Measurements from ENCODE around the gene ARMH3.

The ARMH3 gene

DNA sequence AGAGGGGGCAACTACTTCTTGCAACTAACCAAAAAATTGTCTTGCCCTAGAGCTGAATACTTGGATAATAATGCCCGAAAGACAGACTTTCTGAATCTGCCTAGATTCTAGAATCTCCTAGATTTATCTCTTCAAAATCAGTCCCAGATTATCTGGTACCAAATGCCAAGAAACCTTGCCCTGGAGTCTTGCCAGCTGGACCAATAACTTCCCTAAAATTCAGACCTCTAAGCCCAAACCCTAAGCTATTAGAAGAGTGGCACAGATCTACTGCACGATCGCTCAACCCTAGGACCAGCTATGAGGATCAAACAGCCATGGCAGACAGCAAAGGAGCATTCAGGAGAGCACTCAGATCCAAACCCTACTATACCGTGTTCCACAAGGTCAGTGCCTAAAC lies 45.0 kb downstream of the ARMH3 start:
- TF ChIP-seq GATA3 (IDR thresholded peaks at IDR 0.05; ENCODE audit: low read depth, low read length) (no peak), GATA2 (IDR thresholded peaks at IDR 0.05; ENCODE audit: low read depth, low read length) (no peak)

DNA sequence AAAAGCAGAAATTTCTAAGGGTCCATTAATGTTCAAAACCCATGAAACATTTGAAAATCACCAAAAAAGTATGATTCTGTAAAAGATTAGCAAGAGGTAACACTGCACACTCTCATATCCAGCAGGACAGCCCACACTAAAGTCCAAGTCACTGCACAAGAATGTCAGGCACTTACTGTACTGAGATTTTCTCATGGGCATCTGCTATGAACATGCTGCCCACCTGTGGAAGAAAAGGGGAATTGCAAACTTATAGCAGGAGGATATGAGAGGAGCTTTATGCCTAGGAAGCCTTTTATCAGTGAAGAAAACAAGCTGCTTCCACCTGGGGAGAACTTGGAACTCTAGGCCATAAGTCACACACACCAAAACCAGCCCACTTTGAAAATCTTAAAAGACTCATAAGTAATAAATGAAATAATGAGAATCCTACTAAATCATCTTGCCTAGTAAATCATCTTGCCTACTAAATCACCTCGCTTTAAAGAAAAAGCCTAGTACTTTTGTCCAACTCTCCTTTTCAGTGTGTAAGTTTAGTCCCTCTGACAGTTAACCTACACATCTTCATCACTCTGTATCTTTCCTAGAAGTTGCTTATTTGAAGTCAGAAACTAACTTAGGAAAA lies 46.1 kb downstream of the ARMH3 start:
- TF ChIP-seq GATA3 (IDR thresholded peaks at IDR 0.05; ENCODE audit: low read depth, low read length) (no peak), GATA2 (IDR thresholded peaks at IDR 0.05; ENCODE audit: low read depth, low read length) (no peak)

DNA sequence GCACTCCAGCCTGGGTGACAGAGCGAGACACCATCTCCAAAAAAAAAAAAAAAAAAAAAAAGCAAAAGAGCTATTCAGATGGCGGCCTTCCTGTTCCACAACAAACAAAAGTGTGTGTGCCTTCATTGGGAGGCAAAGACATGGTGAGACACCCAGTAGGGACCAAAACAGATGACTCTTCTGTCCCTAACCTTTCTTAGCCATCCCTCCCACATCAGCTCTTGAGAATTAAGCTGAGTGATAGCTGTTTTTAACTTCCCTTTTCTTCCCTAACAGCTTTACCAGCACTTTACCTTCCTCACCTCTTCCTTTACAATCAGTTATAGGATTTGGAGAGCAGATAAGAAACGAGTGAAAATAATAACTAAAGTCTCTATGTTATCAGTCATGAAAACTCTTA lies 48.2 kb downstream of the ARMH3 start:
- TF ChIP-seq GATA2 (IDR thresholded peaks at IDR 0.05; ENCODE audit: low read depth, low read length): no peak

DNA sequence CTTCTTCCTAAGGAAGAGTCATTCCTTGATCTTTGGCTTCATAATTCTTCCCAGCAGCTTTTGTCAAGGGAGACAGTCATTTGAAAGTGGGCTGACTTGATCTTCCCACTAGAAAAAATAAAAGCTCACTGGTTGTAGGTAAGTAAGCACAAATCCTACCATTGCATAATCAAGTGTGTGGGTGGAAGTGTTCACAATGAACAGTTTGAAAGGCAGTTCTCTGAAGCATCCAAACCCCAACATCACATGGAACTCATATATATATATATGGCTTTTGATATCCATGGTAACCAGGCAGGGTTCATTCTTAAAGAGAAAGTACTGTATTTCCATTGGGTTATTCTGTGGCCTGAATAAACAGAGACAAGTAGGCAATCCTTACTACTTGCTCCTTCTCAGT lies 51.6 kb downstream of the ARMH3 start:
- no peak for TF ChIP-seq GATA2 (IDR thresholded peaks at IDR 0.05; ENCODE audit: low read depth, low read length)
- no peak for TF ChIP-seq GATA3 (IDR thresholded peaks at IDR 0.05; ENCODE audit: low read depth, low read length)

DNA sequence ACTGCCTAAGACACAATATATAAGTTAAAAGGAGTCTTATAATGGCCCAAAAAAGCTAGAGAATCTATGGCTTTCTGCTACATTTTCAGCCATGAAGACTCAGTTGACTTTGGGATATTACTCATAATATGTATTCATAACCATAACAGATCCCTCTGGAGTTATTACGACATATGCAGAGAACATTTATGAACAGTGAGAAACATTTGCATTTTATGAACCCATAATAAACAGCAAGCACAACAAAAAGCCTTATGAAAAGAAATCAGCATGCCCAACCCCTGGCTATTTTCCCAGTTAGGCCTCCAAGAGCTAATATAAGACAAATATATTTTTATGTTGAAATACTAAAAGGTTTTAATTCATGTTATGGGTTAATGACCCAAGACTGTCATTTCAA lies 52.4 kb downstream of the ARMH3 start:
- TF ChIP-seq GATA3 (IDR thresholded peaks at IDR 0.05; ENCODE audit: low read depth, low read length): no peak
- TF ChIP-seq GATA2 (IDR thresholded peaks at IDR 0.05; ENCODE audit: low read depth, low read length): no peak

DNA sequence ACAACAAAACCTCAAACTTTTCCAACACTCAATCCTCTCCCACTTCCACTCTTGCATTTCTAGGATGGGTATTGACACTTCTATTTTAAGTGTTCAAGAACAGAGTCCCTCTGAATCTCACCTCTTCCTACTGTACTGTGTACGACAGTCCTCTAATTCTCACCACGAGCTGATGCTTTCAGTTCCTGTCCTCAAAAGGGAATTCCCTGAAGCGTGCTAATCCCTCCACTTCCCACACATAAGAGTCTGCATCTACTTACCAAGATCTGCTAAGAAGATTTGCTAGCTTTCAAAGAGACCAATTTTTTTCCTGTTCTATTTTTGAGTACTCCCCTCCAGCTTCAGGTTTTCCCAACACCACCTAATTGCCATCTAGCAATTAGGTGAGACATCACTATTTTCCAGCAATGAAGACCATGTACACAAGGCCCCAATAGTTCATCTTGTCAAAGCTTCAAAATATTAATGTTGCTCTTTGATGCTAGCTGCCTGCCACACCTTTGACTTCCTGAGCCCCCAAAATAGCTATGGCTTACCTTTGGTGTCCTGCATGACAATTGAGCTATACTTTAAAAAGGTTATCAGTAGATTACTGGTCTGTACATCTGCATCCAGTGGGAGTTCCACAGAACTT lies 54.4 kb downstream of the ARMH3 start:
- TF ChIP-seq GATA3 (IDR thresholded peaks at IDR 0.05; ENCODE audit: low read depth, low read length): no peak
- TF ChIP-seq GATA2 (IDR thresholded peaks at IDR 0.05; ENCODE audit: low read depth, low read length): no peak

DNA sequence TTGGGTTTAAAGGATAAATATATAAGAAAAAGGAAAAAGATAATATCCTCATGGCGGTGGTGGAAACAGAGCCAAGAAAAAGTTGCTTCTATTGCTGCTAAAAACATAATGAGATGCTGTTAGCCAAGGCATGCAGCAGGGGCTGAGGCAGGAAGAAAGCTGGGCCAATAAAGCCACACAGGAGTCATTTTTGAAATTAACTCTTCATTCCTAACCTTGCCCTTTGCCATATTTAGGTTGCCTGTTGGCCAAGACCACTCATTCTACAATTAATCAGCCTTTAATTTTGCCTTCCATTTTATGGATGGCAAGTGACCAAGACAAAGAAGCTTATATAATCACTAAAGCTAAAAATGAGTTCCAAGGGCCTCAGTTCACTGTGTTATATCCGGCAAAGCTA lies 58.2 kb downstream of the ARMH3 start:
- TF ChIP-seq GATA3 (IDR thresholded peaks at IDR 0.05; ENCODE audit: low read depth, low read length): no peak
- no peak for TF ChIP-seq GATA2 (IDR thresholded peaks at IDR 0.05; ENCODE audit: low read depth, low read length)

DNA sequence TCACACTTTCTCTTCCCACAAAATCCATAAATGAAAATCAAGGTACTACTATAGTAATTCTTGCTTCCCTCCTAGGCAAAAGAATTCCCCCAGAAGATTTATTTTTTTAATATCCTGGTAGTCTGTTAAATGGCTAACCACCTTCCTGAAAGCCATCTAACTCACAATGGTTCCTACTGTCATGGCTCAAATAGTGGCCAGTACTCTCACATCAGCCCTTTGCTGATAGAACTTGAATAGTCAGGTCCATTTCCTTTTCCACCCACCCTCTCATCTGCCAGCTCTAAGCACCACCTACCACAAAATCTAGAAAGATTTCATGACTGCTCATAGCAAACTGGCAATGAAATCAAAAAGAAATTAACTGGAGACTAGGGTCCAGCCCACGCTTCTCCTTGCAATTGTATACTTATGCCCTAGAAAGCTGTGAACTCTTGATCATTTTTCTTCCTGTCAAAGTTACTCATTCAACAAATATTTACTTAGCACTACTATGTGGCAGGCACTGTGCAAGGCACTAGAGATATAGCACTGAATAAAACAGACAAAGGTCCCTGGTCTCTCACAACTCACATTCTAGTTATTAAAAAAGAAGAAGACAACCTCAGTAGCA lies 60.4 kb downstream of the ARMH3 start:
- TF ChIP-seq GATA3 (IDR thresholded peaks at IDR 0.05; ENCODE audit: low read depth, low read length) (no peak), GATA2 (IDR thresholded peaks at IDR 0.05; ENCODE audit: low read depth, low read length) (no peak)

DNA sequence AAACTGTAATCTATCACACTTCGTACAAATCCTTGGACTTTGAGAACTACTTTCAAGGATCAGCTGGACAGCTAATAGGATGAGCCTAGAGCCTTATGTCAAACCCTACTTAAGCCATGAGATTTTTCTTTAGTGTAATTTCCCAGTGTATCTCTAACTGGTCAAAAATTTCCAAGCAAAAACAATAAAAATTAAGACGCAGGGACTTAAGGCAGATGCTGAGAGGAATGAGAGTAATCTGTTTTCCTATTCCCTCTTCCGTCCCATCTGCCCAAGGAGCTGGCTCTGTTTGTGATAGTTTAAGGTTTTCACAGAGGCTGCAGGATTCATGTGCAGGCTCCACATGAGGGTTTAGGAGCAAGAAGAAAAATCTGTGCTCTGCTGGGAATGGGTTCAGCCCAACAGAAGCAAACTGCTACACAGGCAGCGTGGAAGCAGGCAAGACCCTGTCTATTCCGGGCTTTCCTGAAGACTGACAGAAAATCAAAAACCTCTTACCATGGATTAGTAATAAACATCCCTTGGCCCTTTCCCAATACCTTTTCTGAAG lies 62.2 kb downstream of the ARMH3 start:
- TF ChIP-seq GATA2 (IDR thresholded peaks at IDR 0.05; ENCODE audit: low read depth, low read length) (no peak), GATA3 (IDR thresholded peaks at IDR 0.05; ENCODE audit: low read depth, low read length) (no peak)

DNA sequence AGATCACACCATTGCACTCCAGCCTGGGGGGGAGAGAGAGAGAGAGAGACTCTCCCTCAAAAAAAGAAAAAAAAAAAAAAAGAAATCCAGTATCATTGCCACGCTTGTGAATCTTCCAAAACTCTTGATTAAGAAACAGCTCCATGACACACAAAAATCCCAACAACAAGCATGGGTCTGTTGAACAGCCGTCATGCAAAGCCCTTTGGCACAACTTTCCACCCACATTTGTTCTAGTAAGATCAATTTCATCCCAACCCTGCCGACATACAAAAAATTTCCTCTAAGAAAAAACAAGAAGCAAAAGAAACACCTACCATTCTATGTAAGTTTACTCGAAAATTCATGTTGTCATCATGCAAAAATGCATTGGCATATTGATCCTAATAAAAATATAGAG lies 62.8 kb downstream of the ARMH3 start:
- no peak for TF ChIP-seq GATA2 (IDR thresholded peaks at IDR 0.05; ENCODE audit: low read depth, low read length)

DNA sequence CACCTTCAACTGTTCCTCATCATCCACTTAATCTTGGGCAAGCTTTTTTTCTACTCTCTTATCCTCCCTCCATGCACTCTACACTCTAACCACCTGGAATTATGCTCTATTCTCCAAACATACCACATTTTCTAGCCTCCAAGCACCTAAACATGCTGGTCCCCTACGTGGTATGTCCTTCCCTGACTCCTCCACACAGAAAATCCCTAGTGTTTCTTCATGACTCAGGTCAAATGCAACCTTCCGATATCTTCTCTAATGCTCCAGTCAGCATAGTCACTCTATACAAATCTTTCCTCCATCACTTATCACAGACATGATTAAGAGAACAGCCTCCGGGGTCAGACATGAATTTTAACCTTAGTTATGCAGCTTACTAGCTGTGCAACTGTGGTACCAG lies 68.8 kb downstream of the ARMH3 start:
- TF ChIP-seq GATA2 (IDR thresholded peaks at IDR 0.05; ENCODE audit: low read depth, low read length) (no peak), GATA3 (IDR thresholded peaks at IDR 0.05; ENCODE audit: low read depth, low read length) (no peak)

DNA sequence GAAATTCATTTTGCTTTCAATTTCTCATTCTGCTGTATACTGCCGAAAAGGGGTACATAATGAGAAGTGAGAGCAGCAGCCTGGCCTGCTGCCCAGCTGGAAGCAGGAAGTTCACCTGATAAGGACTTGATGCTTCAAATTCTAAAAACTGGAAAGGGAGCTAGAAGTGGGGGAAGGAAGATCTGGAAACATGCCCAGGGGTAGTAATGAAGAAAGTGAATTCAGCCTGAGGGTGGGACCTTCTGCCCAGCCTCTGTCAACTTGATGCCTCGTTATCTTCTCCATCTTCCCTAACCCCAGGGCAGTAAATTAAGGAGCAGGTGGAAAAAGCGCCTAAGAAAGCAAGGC lies 69.4 kb downstream of the ARMH3 start:
- no peak for TF ChIP-seq GATA3 (IDR thresholded peaks at IDR 0.05; ENCODE audit: low read depth, low read length)
- peak; percentile 67; the same call in 1 of the 2 replicates for TF ChIP-seq GATA2 (IDR thresholded peaks at IDR 0.05; ENCODE audit: low read depth, low read length)

DNA sequence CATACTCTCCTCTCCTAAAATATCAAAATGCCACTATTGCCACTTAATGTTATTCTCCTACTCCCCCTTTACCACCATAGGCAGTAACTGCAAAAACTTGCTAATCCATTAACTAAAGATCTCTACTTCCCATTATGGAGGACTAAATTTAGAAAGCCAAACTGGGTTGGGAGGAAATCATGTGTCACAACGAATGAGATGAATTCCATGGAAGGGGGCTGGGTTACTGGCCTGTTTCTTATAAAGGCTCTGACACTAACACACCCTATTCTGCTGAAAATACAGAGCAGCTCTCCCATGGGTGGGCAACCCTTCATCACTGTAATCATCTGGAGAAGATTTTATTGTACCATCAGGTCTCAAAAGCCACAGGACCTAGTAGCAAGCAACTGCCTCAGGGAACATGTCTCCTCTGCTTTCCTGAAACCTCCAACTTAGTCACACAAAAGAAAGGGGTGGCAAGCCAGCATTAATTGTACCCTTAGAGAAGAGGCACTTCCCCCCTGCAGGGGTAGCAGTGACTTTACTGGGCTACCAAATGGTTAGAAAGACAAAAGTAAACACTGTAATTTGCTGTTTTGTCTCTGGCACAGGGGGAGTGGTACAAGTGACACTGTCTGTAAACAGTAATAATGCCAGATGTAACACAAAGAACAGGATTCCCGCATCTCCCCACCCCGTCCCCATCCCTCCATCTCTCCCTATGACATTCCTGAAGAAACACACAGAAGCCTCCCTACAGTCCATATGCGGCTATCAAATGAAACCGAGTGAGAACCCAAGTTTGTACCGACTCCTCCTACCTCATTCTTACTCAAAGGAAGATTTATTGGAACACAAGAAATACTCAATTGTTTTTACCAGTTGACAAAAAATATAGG lies 81.6 kb downstream of the ARMH3 start:
- no peak for TF ChIP-seq GATA2 (IDR thresholded peaks at IDR 0.05; ENCODE audit: low read depth, low read length)
- no peak for TF ChIP-seq GATA3 (IDR thresholded peaks at IDR 0.05; ENCODE audit: low read depth, low read length)

DNA sequence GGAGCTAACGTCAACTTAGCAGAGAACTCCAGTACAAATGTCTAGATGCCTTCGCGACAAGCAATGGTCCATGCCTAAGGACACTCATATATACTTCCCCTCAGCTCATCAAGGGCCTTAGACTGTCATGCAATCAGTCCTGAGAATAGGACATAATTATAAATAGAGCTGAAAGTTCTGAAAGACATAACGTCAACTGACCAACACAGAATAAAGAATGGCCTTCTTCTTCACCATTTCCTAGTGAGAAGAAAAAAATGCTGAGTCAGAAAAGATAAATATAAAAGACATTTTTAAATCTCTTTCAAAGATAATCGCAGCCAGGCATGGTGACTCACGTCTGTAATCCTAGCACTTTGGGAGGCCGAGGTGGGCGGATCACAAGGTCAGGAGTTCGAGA lies 83.2 kb downstream of the ARMH3 start:
- TF ChIP-seq GATA2 (IDR thresholded peaks at IDR 0.05; ENCODE audit: low read depth, low read length) (no peak), GATA3 (IDR thresholded peaks at IDR 0.05; ENCODE audit: low read depth, low read length) (no peak)

Measured in SH-SY5Y (cell line).